Kidney (tissue), 14 donors: Measurements from ENCODE around the gene ACTL7A. TPM values are rescaled to one million over a fixed set of nuclear protein-coding genes. Genes with fewer than 3 reads are reported as not detected.

ENCODE experiments used
- DNase-seq, 5 donors: peaks; one replicate each; pipeline ENCODE4 v3.0.0-alpha.2; 2013 to 2020
- FAIRE-seq: peaks from 2 replicates; lab custom pipeline; 2012; peaks lifted over from hg19 to GRCh38; lab: Jason Lieb, UNC
- H3K27ac ChIP-seq, 2 donors: one replicate each; pipeline ENCODE4 v1.7.0; 2013; ENCODE audit warnings: low read depth in 2 of 2, low read length in 2 of 2, inconsistent platforms in 1 of 2
- H3K27me3 ChIP-seq: one replicate; pipeline ENCODE4 v1.7.1; 2013; ENCODE audit warnings: low read length, inconsistent platforms; ENCODE audit not compliant: control insufficient read depth, insufficient read depth
- H3K36me3 ChIP-seq, 3 donors: one replicate each; pipeline versions ENCODE4 v1.7.0 to v1.7.1; 2013; ENCODE audit warnings: low read length in 3 of 3, control low read depth in 1 of 3, inconsistent platforms in 1 of 3; ENCODE audit not compliant: insufficient read depth in 3 of 3, control insufficient read depth in 2 of 3
- H3K4me1 ChIP-seq, 3 donors: one replicate each; pipeline versions ENCODE4 v1.7.0 to v1.7.1; 2013; ENCODE audit warnings: low read length in 3 of 3, inconsistent platforms in 1 of 3, low read depth in 1 of 3; ENCODE audit not compliant: control insufficient read depth in 2 of 3, insufficient read depth in 2 of 3
- H3K4me3 ChIP-seq, 3 donors: one replicate each; pipeline versions ENCODE4 v1.7.0 to v1.8.1; 2013; ENCODE audit warnings: low read length in 3 of 3, control low read depth in 1 of 3, inconsistent platforms in 1 of 3
- H3K9ac ChIP-seq, 3 donors: one replicate each; pipeline versions ENCODE4 v1.7.0 to v1.7.1; 2013; ENCODE audit warnings: low read length in 3 of 3, control low read depth in 1 of 3, inconsistent platforms in 1 of 3
- H3K9me3 ChIP-seq, 3 donors: one replicate each; pipeline versions ENCODE4 v1.7.0 to v1.7.1; 2013; ENCODE audit warnings: low read length in 3 of 3, control low read depth in 1 of 3, inconsistent platforms in 1 of 3; ENCODE audit not compliant: control insufficient read depth in 2 of 3, insufficient read depth in 1 of 3
- CTCF ChIP-seq: IDR thresholded peaks from 3 replicates; pipeline ENCODE4 v1.5.1; 2012; ENCODE audit warnings: mild to moderate bottlenecking, moderate library complexity, borderline replicate concordance; ENCODE audit not compliant: insufficient read depth; ENCODE audit errors: extremely low read depth
- intact Hi-C: fragments of 100-400 bp; cut with DNase I; formaldehyde crosslinking; loops from one replicate; pipeline ENCODE4 v1.11.1; 2022
- polyA plus RNA-seq: library from polyadenylated mRNA; stranded (reverse); fragments of 350-450 nt; fragmentation: Illumina TruSeq; extraction: RNeasy Lipid Tissue Mini Kit (QIAGEN cat#74804); gene quantifications from one replicate; pipeline ENCODE4 v1.2.3, GENCODE V29; 2014; ENCODE audit warnings: low read depth, low replicate concordance; ENCODE audit not compliant: insufficient read depth
- total RNA-seq: library from RNA; stranded (reverse); fragmentation: NEBNext Ultra II Directional; extraction: Animal tissue kit (Norgen Biotek cat#: 25700); gene quantifications from one replicate; pipeline ENCODE4 v1.2.1, GENCODE V29; 2021
- donor health status: control.
- donor health status: control.
- donor health status: control.
- donor health status: control.
- donor health status: control.
- donor health status: DM: yes; HTN: yes; CAD: no.
- donor health status: Normal renal cell carcinoma (clear cell type).

ACTL7A gene
- total and polyA plus RNA-seq, 2 donors from 2014 or later, result not detected

DNA sequence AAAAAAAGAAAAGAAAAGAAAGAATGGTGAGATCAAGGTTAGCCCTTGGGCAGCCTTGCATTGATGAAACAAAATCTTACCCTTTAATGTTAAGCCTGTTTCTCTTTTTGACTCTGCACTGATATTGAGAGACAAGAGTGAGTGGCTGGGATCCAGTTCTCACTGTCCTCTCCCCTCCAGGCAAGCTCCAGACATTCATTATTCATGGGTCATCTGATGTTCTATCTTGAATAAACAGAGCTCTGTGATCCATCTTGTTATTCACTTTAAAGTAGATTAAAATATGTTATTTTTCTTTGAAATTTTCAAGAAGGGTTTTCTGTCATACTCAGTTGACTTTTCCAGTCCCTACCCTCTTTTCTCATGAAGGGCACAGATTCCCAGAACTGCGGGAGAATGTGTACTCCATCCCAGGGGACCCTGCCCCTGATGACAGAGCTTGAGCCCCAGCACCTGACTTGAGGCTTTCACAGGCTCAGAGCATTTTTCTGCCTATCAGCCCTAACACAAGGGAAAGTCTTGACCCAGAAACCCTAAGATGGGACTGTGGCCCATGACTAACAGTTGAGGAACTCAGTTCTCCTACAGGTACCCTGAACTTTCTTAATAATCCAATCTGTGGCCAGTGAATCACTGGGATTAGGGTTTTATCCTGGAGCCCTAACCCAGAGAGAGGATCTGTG, 30.4 kb upstream of the ACTL7A start:
- Histone ChIP-seq H3K4me3 (no peak overlapping the region), H3K9me3 (no peaks in the 10 kb centered on the region), H3K9ac (no peak overlapping the region), H3K27me3 (no peaks in the 10 kb centered on the region), H3K27ac (no peak overlapping the region), H3K4me1 (no peaks in the 10 kb centered on the region), H3K36me3 (no peaks in the 10 kb centered on the region)
- no peak for TF ChIP-seq CTCF
- FAIRE-seq (no peak), DNase-seq (no peak)
- intact Hi-C loops, result no loop called here

- Histone ChIP-seq H3K27me3 (no peaks in the 10 kb centered on the region), H3K36me3 (no peaks in the 10 kb centered on the region), H3K27ac (no peak overlapping the region), H3K4me1 (no peaks in the 10 kb centered on the region), H3K9ac (no peak overlapping the region), H3K9me3 (no peaks in the 10 kb centered on the region), H3K4me3 (no peak overlapping the region)
- no peak for TF ChIP-seq CTCF
- no peak for FAIRE-seq
- intact Hi-C loops, result no loop called here
- no peak for DNase-seq
These were observed 29.9 kb upstream of the ACTL7A start for GRCh38 chr9:108832179-108832500.

DNA sequence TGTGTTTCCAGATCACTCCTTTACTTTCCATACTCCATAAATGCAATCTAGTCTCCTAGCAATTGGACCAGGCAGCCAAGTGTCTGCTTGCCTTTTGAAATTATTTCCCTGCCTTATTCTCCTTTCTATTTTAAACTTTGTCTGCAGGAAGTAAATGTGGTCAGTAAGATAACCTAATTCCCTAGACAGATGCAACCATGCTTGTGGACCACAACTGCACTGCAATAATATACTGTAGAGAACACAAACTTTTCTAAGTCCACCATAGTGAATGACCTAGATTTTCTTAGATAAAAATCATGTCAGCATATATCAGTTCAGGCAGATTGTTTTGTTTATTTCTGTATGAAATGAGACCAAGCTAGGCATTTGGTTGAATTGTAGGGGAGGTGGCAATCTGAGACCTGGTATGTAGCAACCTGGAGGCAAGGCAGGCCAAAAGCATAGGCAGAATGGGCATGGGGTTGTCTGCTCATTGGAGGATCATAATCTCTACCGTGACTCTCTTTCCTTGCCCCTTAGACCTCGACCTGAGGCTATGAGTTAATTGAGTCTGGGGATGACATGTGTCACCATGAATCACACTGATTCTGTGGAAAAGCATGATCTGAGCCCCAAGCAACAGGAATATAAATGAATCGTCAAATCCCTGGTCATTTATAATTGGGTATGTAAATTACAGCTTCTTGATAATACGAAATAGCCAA, 27.0 kb upstream of the ACTL7A start:
- DNase-seq, result no peak
- H3K36me3 ChIP-seq, result no peaks in the 10 kb centered on the region
- no peak overlapping the region for H3K9ac ChIP-seq
- TF ChIP-seq CTCF, result no peak
- H3K4me3 ChIP-seq, result no peak overlapping the region
- H3K27me3 ChIP-seq, result no peaks in the 10 kb centered on the region
- no peaks in the 10 kb centered on the region for H3K9me3 ChIP-seq
- no peaks in the 10 kb centered on the region for H3K4me1 ChIP-seq
- no peak overlapping the region for H3K27ac ChIP-seq
- intact Hi-C loops, result no loop called here
- no peak for FAIRE-seq
